HEK293 (cell line): ENCODE measurements around the gene ATP5F1D.

ENCODE experiments used
- GFI1B ChIP-seq: fragments of 450-650 bp; formaldehyde crosslinking; IDR thresholded peaks from 2 replicates; pipeline ENCODE4 v1.5.1; 2016; ENCODE audit warnings: missing biosample characterization, missing genetic modification characterization
- GLI4 ChIP-seq: fragments of 450-650 bp; formaldehyde crosslinking; IDR thresholded peaks from 2 replicates; pipeline ENCODE4 v1.5.1; 2016; ENCODE audit warnings: missing biosample characterization, missing genetic modification characterization
- INSM2 ChIP-seq: fragments of 450-650 bp; formaldehyde crosslinking; IDR thresholded peaks from 2 replicates; pipeline ENCODE4 v1.5.1; 2016; ENCODE audit warnings: missing biosample characterization, missing genetic modification characterization
- OSR2 ChIP-seq: fragments of 450-650 bp; formaldehyde crosslinking; IDR thresholded peaks from 2 replicates; pipeline ENCODE4 v1.5.1; 2016; ENCODE audit warnings: missing biosample characterization, missing genetic modification characterization
- SALL2 ChIP-seq: fragments of 450-650 bp; formaldehyde crosslinking; IDR thresholded peaks from 2 replicates; pipeline ENCODE4 v1.5.0; 2017; ENCODE audit warnings: missing biosample characterization, mild to moderate bottlenecking, missing genetic modification characterization, borderline replicate concordance
- ZNF148 ChIP-seq: fragments of 450-650 bp; formaldehyde crosslinking; IDR thresholded peaks from 2 replicates; pipeline ENCODE4 v1.5.0; 2017; ENCODE audit warnings: missing biosample characterization, missing genetic modification characterization, borderline replicate concordance
- ZNF184 ChIP-seq: fragments of 450-650 bp; IDR thresholded peaks from 2 replicates; pipeline ENCODE4 v1.5.1; 2018; ENCODE audit warnings: missing biosample characterization, mild to moderate bottlenecking, missing genetic modification characterization
- ZNF223 ChIP-seq: fragments of 450-650 bp; formaldehyde crosslinking; IDR thresholded peaks from 2 replicates; pipeline ENCODE4 v1.5.1; 2016; ENCODE audit warnings: missing biosample characterization, missing genetic modification characterization
- ZNF26 ChIP-seq: fragments of 450-650 bp; formaldehyde crosslinking; IDR thresholded peaks from 2 replicates; pipeline ENCODE4 v1.5.1; 2016; ENCODE audit warnings: missing biosample characterization, missing genetic modification characterization
- ZNF292 ChIP-seq: fragments of 450-650 bp; formaldehyde crosslinking; IDR thresholded peaks from 2 replicates; pipeline ENCODE4 v1.5.1; 2016; ENCODE audit warnings: low read depth, missing biosample characterization, missing genetic modification characterization, borderline replicate concordance
- ZNF404 ChIP-seq: fragments of 450-650 bp; formaldehyde crosslinking; IDR thresholded peaks from 2 replicates; pipeline ENCODE4 v1.5.1; 2017; ENCODE audit warnings: missing biosample characterization, missing genetic modification characterization
- ZNF514 ChIP-seq: fragments of 450-650 bp; formaldehyde crosslinking; IDR thresholded peaks from 2 replicates; pipeline ENCODE4 v1.5.1; 2016; ENCODE audit warnings: missing biosample characterization, missing genetic modification characterization
- ZNF660 ChIP-seq: fragments of 450-650 bp; IDR thresholded peaks from 2 replicates; pipeline ENCODE4 v1.5.1; 2018; ENCODE audit warnings: missing biosample characterization, mild to moderate bottlenecking, missing genetic modification characterization
- ZNF664 ChIP-seq: fragments of 450-650 bp; formaldehyde crosslinking; IDR thresholded peaks from 2 replicates; pipeline ENCODE4 v1.5.1; 2016; ENCODE audit warnings: missing biosample characterization, missing genetic modification characterization
- ZNF76 ChIP-seq: fragments of 450-650 bp; formaldehyde crosslinking; IDR thresholded peaks from 2 replicates; pipeline ENCODE4; 2016; ENCODE audit warnings: low read depth, missing biosample characterization, missing genetic modification characterization, borderline replicate concordance
- TF ChIP-seq, protein P1 (sequence below): fragments of 450-650 bp; formaldehyde crosslinking; IDR thresholded peaks from 2 replicates; pipeline ENCODE4 v1.5.1; 2017; ENCODE audit warnings: missing biosample characterization, missing genetic modification characterization
- TF ChIP-seq, protein P2 (sequence below): fragments of 450-650 bp; formaldehyde crosslinking; IDR thresholded peaks from 2 replicates; pipeline ENCODE4 v1.5.1; 2017; ENCODE audit warnings: missing biosample characterization, missing genetic modification characterization

The ATP5F1D gene

DNA sequence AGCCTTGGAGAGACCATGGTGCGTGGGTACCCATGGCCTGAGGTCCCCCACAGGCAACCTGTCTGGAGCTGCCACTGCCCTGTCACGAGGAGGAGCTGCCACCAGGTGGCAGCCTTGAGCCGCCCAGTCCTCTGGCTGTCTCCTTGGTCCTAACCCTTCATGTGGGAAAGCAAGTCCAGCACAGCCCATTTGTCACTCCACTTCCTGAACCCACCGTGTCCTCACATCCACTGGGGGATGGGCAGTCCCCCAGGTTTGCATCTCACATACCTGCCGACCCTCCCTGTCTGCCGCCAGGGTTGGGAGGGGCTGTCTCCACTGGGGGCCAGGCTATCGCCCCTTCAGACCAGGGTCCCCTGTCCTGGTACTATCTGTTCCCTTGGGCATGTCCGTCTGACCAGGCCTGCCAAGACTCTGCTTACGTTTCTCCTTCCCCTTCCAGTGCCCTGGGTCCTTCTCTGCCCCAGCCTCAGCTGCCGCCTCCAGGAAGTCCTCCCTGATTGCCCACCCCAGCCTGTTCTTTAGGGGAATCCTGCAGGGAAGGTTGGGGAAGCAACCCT lies 38.3 kb downstream of the ATP5F1D start (continued):
- TF ChIP-seq ZNF292 (tag by site-specific recombination) (no peak), INSM2 (no peak), ZNF184 (tag by site-specific recombination) (no peak), SALL2 (tag by site-specific recombination) (no peak), ZNF76 (tag by site-specific recombination) (no peak), ZNF26 (no peak), OSR2 (tag by site-specific recombination) (no peak), ZNF514 (tag by site-specific recombination) (no peak), ZNF404 (tag by site-specific recombination) (no peak), ZNF664 (tag by site-specific recombination) (no peak), GFI1B (tag by site-specific recombination) (no peak), ZNF660 (tag by site-specific recombination) (0 out of 2 replicates have a peak, but pooled peaks have one; percentile 32), GLI4 (tag by site-specific recombination) (no peak), ZNF148 (tag by site-specific recombination) (no peak), ZNF223 (tag by site-specific recombination) (no peak)
- TF ChIP-seq, protein P1, sequence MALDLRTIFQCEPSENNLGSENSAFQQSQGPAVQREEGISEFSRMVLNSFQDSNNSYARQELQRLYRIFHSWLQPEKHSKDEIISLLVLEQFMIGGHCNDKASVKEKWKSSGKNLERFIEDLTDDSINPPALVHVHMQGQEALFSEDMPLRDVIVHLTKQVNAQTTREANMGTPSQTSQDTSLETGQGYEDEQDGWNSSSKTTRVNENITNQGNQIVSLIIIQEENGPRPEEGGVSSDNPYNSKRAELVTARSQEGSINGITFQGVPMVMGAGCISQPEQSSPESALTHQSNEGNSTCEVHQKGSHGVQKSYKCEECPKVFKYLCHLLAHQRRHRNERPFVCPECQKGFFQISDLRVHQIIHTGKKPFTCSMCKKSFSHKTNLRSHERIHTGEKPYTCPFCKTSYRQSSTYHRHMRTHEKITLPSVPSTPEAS (tag by site-specific recombination), result no peak
- TF ChIP-seq, protein P2, sequence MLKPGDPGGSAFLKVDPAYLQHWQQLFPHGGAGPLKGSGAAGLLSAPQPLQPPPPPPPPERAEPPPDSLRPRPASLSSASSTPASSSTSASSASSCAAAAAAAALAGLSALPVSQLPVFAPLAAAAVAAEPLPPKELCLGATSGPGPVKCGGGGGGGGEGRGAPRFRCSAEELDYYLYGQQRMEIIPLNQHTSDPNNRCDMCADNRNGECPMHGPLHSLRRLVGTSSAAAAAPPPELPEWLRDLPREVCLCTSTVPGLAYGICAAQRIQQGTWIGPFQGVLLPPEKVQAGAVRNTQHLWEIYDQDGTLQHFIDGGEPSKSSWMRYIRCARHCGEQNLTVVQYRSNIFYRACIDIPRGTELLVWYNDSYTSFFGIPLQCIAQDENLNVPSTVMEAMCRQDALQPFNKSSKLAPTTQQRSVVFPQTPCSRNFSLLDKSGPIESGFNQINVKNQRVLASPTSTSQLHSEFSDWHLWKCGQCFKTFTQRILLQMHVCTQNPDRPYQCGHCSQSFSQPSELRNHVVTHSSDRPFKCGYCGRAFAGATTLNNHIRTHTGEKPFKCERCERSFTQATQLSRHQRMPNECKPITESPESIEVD (tag by site-specific recombination), result no peak
